Measurements from ENCODE around the gene PLPP3. TPM values are rescaled to one million over a fixed set of nuclear protein-coding genes. Genes with fewer than 3 reads are reported as not detected.

PLPP3 gene
- total RNA-seq, 4 donors from 2014 or later: 76.3 to 315 (median 140) TPM

DNA sequence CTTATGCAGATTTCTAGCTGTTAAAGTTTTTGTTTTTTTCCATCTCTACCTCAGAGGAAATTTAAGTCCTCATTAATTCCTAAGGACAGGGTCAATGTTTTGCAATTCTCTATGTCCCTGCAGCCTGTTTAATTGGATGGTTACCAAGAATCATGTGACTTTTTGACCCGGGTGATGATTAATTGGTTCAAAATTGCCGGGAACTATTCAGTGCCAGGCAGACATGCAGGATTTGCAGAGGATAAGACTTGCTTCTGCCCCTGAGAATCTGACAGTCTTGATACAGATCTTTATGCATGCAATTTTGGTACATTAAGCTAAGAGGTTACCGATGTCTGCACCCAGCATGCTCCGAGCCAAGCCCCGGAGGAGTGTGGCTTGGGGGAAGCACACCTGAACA lies 87.9 kb downstream of the PLPP3 start:
- H3K9me3 ChIP-seq: no peaks in the 10 kb centered on the region
- no peak overlapping the region for H3K27ac ChIP-seq
- no peaks in the 10 kb centered on the region for H3K4me1 ChIP-seq
- H3K27me3 ChIP-seq: no peaks in the 10 kb centered on the region
- TF ChIP-seq, protein P1, sequence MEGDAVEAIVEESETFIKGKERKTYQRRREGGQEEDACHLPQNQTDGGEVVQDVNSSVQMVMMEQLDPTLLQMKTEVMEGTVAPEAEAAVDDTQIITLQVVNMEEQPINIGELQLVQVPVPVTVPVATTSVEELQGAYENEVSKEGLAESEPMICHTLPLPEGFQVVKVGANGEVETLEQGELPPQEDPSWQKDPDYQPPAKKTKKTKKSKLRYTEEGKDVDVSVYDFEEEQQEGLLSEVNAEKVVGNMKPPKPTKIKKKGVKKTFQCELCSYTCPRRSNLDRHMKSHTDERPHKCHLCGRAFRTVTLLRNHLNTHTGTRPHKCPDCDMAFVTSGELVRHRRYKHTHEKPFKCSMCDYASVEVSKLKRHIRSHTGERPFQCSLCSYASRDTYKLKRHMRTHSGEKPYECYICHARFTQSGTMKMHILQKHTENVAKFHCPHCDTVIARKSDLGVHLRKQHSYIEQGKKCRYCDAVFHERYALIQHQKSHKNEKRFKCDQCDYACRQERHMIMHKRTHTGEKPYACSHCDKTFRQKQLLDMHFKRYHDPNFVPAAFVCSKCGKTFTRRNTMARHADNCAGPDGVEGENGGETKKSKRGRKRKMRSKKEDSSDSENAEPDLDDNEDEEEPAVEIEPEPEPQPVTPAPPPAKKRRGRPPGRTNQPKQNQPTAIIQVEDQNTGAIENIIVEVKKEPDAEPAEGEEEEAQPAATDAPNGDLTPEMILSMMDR (IDR thresholded peaks at IDR 0.05): no peak
- no peaks in the 10 kb centered on the region for H3K36me3 ChIP-seq
- no peak overlapping the region for H3K4me3 ChIP-seq
- intact Hi-C loops (cut with DNase I; ENCODE audit: low total_unique reads): no loop called here
- DNase-seq: no peak

DNA sequence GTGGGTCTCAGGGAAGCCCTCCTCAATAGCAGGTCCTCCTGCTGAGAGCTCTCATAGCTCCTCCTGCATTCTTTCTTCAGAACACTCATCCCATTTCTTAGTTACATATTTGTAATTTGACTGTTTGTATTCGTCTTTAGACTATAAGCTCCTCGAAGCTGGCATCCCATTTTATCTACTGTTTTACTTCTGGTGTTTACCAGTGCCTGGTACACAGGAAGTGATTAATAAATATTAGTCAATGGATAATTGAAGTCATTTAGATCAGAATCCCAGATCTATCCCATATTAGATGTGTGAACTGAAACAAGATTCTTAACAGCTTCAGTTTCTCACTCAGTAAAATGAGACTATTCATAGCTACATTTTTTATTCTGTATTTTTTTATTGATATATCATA lies 88.7 kb downstream of the PLPP3 start:
- no peak for TF ChIP-seq POLR2A (IDR thresholded peaks at IDR 0.05)
- TF ChIP-seq, protein P1 (IDR thresholded peaks at IDR 0.05): no peak
- H3K4me1 ChIP-seq: no peaks in the 10 kb centered on the region
- intact Hi-C loops (cut with DNase I; ENCODE audit: low total_unique reads): no loop called here
- H3K27ac ChIP-seq: no peak overlapping the region
- H3K36me3 ChIP-seq: no peaks in the 10 kb centered on the region
- no peaks in the 10 kb centered on the region for H3K27me3 ChIP-seq
- H3K9me3 ChIP-seq: no peaks in the 10 kb centered on the region
- no peak overlapping the region for H3K4me3 ChIP-seq
- no peak for DNase-seq

DNA sequence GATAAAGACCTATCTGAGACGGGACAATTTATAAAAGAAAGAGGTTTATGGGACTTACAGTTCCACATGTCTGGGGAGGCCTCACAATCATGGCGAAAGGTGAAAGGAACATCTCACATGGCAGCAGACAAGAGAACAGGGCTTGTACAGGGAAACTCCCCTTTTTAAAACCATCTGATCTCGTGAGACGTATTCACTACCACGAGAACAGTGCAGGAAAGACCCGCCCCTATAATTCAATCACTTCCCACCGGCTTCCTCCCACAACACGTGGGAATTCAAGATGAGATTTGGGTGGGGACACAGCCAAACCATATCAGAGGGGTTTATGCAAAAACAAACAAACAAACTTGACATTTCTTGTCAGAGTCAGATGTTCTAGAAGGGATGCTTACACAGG lies 89.7 kb downstream of the PLPP3 start:
- no peak overlapping the region for H3K4me3 ChIP-seq
- H3K27ac ChIP-seq: no peak overlapping the region
- H3K9me3 ChIP-seq: no peaks in the 10 kb centered on the region
- intact Hi-C loops (cut with DNase I; ENCODE audit: low total_unique reads): no loop called here
- no peaks in the 10 kb centered on the region for H3K36me3 ChIP-seq
- no peak for DNase-seq
- no peaks in the 10 kb centered on the region for H3K27me3 ChIP-seq
- TF ChIP-seq, protein P1 (IDR thresholded peaks at IDR 0.05): no peak
- no peak for TF ChIP-seq POLR2A (IDR thresholded peaks at IDR 0.05)
- H3K4me1 ChIP-seq: no peaks in the 10 kb centered on the region

DNA sequence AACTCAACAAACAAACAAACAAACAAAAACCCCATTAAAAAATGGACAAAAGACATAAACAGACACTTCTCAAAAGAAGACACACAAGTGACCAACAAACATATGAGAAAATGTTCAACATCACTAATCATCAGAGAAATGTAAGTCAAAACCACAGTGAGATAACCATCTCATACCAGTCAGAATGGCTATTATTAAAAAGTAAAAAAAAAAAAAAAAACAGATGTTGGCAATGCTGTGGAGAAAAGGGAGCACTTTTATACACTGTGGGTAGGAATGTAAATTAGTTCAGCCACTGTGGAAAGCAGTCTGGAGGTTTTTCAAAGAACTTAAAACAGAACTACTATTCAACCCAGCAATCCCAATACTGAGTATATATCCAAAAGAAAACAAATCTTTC lies 94.7 kb downstream of the PLPP3 start:
- TF ChIP-seq, protein P1 (IDR thresholded peaks at IDR 0.05): no peak
- no peak for TF ChIP-seq POLR2A (IDR thresholded peaks at IDR 0.05)
- intact Hi-C loops (cut with DNase I; ENCODE audit: low total_unique reads): no loop called here
- Histone ChIP-seq H3K27ac (no peak overlapping the region), H3K4me3 (no peak overlapping the region), H3K36me3 (no peaks in the 10 kb centered on the region), H3K4me1 (no peaks in the 10 kb centered on the region), H3K9me3 (no peaks in the 10 kb centered on the region), H3K27me3 (no peaks in the 10 kb centered on the region)
- no peak for DNase-seq

DNA sequence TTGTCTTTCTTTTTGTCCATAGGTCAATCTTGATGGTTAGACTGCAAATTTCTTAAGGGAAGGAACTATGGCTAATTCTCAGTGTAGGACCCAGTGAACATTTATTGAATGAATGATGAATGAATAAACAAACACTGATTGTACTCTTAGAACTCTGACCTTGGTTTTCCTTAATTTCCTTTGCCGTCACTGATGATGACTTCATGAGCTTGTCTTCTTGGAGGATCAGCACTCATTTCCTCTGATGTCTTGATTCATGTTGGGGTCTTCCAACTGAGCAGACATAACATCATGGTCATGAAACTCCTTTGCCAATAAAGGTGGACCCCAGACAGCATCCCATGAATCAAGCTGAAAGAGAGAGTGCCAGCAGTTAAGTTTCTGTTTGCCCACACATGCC lies 96.3 kb downstream of the PLPP3 start:
- DNase-seq: no peak
- intact Hi-C loops (cut with DNase I; ENCODE audit: low total_unique reads): no loop called here
- Histone ChIP-seq H3K4me3 (no peak overlapping the region), H3K4me1 (no peaks in the 10 kb centered on the region), H3K27me3 (no peaks in the 10 kb centered on the region), H3K27ac (no peak overlapping the region), H3K9me3 (no peaks in the 10 kb centered on the region), H3K36me3 (no peaks in the 10 kb centered on the region)
- TF ChIP-seq, protein P1 (IDR thresholded peaks at IDR 0.05): no peak
- no peak for TF ChIP-seq POLR2A (IDR thresholded peaks at IDR 0.05)

All from uterus (tissue), 4 donors.